GM18508 (cell line): ENCODE data around the gene DYSF.
"Not testable (repeated sequence)": the region's sequence is repeated elsewhere in the genome, so short reads cannot be mapped to it uniquely, and the experiment has no call there.

Source experiments
- ATAC-seq: cut with Tn5 transposase; IDR thresholded peaks from one replicate; pipeline ENCODE4 v1.9.1; 2021; ENCODE audit warnings: moderate number of reproducible peaks; ENCODE audit not compliant: insufficient read depth, unreplicated experiment

The DYSF gene

GRCh38 chr2:71630454-71631328 is 177.3 kb downstream of the DYSF start:
- no peak for ATAC-seq

- ATAC-seq: no peak
Measured at GRCh38 chr2:71631411-71631931, 178.1 kb downstream of the DYSF start.

DNA sequence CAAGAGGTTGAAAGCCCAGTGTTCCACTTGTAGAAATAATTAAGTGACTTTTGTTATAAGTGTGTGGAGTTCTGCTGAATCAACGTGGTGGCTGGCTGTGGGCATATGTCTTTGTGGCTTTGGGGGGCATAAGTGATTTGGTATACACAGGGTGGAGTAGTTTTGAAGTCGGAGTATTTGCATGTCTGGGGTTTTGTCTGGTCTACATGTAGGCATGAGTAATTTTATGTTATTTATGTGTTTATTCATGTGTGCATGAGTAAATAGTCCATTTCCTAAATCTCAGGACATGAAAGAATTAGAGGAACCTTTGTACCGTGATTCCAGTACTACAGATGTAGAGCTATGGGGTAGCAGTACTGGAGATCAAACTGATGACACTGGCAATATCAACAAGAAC is 179.7 kb downstream of the DYSF start:
- no peak for ATAC-seq

DNA sequence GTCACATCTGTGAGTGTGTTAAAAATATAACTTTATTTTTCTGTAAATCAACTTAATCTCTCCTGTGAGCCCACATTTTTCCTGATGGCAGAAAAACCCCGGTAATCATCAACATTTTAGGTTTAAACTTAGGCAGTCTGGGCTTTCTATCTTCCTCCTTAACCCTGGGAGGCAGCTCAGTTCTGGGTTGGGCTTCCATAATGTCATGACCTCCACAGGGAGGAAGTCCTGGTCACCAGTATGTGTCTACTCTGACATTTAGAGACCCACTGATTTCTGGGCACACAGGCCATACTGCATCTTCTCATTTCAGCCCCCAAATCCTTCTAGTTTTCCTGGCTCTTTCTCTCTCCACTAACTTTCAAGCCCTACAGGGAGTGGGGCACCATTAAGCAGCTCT is 181.2 kb downstream of the DYSF start:
- no peak for ATAC-seq

GRCh38 chr2:71635798-71636197 is 182.4 kb downstream of the DYSF start:
- ATAC-seq: no peak

DNA sequence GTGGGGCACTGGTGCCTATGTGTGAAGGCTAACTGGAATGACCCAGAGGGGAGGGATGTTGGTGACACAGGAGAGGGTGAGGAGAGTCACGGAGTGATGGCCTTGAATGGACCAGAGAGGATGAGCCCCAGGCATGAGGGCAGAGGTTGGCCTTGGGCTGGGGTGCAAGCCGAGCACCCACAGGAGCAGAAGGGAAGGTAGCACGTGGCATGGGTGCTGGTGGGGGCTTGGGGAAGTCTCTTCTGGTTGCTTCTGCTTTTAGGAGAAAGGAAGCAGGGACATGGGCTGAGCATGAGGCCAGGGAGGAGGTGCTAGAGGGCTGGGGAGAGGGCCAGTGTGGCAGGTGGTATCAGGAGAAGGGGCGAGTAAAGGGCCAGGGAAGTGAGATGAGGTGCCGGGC is 183.8 kb downstream of the DYSF start:
- no peak for ATAC-seq

DNA sequence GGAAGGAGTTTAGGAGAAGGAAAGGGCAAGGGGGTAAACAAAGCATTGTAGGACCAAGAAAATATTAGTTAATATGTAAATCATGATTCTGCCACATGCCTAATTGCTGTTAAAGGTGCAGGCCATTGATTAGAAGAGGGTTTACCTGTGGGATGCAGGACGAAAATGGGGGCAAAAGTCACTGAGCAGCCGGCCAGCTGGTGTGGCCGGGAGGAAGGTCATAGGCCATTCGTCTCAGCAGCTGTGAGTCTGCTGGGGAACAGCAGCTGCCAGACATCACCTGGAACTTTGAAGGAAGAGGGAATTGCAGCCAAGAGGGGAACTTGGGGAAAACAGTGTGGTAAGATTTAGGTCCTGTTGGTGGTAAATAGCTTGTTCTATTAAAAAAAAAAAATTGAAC is 184.4 kb downstream of the DYSF start:
- ATAC-seq: no peak

GRCh38 chr2:71639735-71640134 is 186.4 kb downstream of the DYSF start:
- ATAC-seq: no peak

DNA sequence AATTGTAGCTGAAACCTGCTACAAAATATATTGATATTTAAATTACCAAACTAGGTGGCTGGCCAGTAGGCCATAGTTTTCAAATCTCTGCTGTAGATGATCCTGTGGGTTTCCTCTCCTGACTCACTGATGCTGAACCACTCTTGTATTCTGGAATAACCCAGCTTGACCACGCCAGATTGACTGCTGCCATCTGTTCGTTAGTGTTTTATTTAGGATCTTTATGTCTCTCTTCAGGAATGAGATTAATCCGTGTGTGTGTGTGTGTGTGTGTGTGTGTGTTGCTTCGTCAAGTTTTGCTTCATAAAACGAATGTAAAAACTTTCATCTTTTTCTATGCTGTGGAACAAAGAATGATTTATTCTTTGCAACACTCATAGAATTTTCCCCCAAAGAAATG is 187.1 kb downstream of the DYSF start:
- ATAC-seq: no peak

GRCh38 chr2:71643674-71644357 is 190.5 kb downstream of the DYSF start:
- no peak for ATAC-seq

GRCh38 chr2:71646028-71646427 is 192.7 kb downstream of the DYSF start:
- no peak for ATAC-seq

GRCh38 chr2:71647356-71647755 is 194.0 kb downstream of the DYSF start:
- no peak for ATAC-seq

DNA sequence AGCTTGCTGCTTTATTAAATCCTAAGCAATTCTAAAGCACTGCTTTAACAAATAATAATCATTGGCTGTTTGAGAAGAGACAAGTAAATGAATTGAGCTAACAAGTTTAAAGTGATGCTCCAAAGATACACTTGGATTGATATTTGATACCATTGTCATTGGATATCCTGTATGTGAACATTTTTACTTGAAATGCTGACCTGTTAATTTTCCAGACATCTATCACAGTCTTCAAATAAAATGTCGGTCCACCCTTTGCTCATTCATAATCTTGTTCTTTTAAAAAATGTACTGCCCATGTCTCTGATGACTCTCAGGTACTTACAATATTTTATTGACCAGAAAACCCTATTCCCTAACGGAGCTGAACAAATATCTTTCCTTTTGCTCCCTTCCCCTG is 202.1 kb downstream of the DYSF start:
- no peak for ATAC-seq

GRCh38 chr2:71658256-71658655 is 204.9 kb downstream of the DYSF start:
- not testable (repeated sequence) for ATAC-seq

- ATAC-seq: no peak
Measured at GRCh38 chr2:71658771-71659170, 205.4 kb downstream of the DYSF start.

DNA sequence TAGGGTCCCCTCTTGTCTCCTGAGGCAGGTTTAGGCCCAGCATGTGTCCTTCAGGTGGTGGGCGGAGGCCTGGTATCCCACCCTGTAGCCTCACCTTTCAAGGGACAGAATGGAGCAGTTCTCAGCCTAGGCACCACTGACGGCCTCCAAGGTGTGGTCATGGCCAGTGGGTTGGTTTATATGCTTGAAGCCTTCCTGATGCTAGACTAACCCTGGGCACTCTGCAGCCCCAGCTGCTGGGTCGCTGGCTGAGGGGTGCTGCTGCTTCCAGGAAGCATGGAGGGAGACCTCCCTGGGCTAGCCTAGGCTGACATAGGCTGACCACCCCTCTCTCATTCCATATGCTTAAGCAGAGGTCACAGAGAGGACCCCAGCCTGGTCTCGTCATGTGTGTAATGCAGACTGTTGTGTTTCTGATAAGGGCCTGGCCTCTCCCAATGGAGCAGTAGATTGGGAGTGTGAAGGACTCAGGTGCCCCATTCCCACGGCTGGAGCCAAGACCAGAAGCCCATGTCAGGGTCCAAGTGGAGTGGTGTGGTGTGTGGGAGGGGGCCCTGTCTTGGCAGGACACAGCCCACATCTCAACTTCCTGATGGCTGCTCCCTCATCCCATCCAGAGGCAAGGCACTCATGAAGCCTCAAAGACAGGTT is 206.6 kb downstream of the DYSF start:
- ATAC-seq: no peak

DNA sequence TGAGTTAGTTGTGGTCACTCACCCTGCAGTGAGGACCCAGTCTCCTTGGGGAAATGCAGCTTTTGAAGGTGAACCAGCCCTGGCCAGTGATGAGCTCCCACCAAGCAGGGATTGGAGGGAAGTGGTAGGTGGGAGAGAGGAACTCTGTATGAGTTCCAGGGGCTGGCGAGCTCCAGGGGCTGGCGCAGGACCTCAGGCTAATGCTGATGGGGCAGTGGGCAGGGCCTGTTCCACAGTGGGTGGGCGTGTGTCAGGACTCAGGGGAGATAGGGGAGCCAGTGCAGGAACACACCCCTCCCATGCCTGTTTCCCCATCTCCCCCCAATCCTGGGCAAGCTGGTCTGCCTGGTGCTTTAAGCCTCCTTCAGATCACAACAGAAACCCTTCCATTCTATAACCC is 208.4 kb downstream of the DYSF start:
- no peak for ATAC-seq

- ATAC-seq: no peak
Measured at GRCh38 chr2:71662665-71663394, 209.5 kb downstream of the DYSF start.

DNA sequence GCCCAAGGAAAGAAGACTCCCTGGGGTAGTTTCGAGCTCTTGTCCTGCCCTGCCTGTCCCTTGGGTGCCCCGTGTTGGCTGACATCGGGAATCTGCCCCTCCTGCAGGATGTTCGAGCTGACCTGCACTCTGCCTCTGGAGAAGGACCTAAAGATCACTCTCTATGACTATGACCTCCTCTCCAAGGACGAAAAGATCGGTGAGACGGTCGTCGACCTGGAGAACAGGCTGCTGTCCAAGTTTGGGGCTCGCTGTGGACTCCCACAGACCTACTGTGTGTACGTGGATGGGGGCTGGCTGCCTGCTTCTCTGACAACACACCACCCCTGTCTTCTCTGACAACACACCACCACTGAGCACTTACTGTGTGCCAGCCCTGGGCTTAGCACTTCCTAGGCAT is 210.8 kb downstream of the DYSF start:
- no peak for ATAC-seq
